GM21619 (cell line): ENCODE data around the gene C10orf90.

Source experiments
- ATAC-seq: cut with Tn5 transposase; IDR thresholded peaks from one replicate; pipeline ENCODE4 v1.9.1; 2021; ENCODE audit not compliant: unreplicated experiment

C10orf90 gene

GRCh38 chr10:126586878-126587277, 83.6 kb downstream of the C10orf90 start:
- no peak for ATAC-seq

- ATAC-seq, result no peak
Observed at GRCh38 chr10:126586128-126586527, 84.4 kb downstream of the C10orf90 start.

- ATAC-seq, result no peak
Observed at GRCh38 chr10:126585249-126586017, 85.1 kb downstream of the C10orf90 start.

GRCh38 chr10:126584836-126585235, 85.7 kb downstream of the C10orf90 start:
- ATAC-seq, result no peak

GRCh38 chr10:126583552-126584200, 86.8 kb downstream of the C10orf90 start:
- no peak for ATAC-seq

GRCh38 chr10:126581648-126582046, 88.8 kb downstream of the C10orf90 start:
- no peak for ATAC-seq

GRCh38 chr10:126580873-126581647, 89.4 kb downstream of the C10orf90 start:
- no peak for ATAC-seq

GRCh38 chr10:126576336-126576735, 94.2 kb downstream of the C10orf90 start:
- no peak for ATAC-seq

- ATAC-seq, result no peak
Observed at GRCh38 chr10:126570621-126571602, 99.6 kb downstream of the C10orf90 start.

- no peak for ATAC-seq
Observed at GRCh38 chr10:126570245-126570570, 100.3 kb downstream of the C10orf90 start.

- ATAC-seq, result no peak
Observed at GRCh38 chr10:126569513-126570244, 100.8 kb downstream of the C10orf90 start.

GRCh38 chr10:126568809-126569385, 101.6 kb downstream of the C10orf90 start:
- ATAC-seq, result no peak

GRCh38 chr10:126565871-126566270, 104.6 kb downstream of the C10orf90 start:
- ATAC-seq, result no peak

- ATAC-seq, result no peak
Observed at GRCh38 chr10:126565441-126565840, 105.1 kb downstream of the C10orf90 start.

GRCh38 chr10:126564326-126564888, 106.1 kb downstream of the C10orf90 start:
- no peak for ATAC-seq

- ATAC-seq, result no peak
Observed at GRCh38 chr10:126563361-126563760, 107.1 kb downstream of the C10orf90 start.

- ATAC-seq, result no peak
Observed at GRCh38 chr10:126561921-126562680, 108.4 kb downstream of the C10orf90 start.

GRCh38 chr10:126561294-126561920, 109.1 kb downstream of the C10orf90 start:
- ATAC-seq, result no peak
